Heart left ventricle (tissue), 13 donors: ENCODE results near the gene CBY1.

Experiments
- CTCF ChIP-seq, 12 donors: fragments of 200-600 bp; sonication (generic) in 4 of 12; IDR thresholded peaks; one replicate each; pipeline versions ENCODE4 v1.5.0 to v1.8.0; 2018 to 2022; ENCODE audit warnings: antibody characterized with exemption in 12 of 12, mild to moderate bottlenecking in 5 of 12
- POLR2A ChIP-seq, 2 donors: fragments of 450-650 bp; IDR thresholded peaks; one replicate each; pipeline ENCODE4 v1.6.1; 2017; ENCODE audit warnings: antibody characterized with exemption in 2 of 2, mild to moderate bottlenecking in 2 of 2, moderate library complexity in 2 of 2
- donor health status: ischemic (EF 13 %, LVEDD 7.1; RV severe dilation, severe dysfunction).
- donor health status: DM: no; HTN: yes; CAD: no.
- donor health status: DM: no; HTN: no; CAD: no.
- donor health status: ischemic (EF 25% LVEDD 6.9; RV normal size, moderate dysfunction).
- donor health status: ischemic (EF 25% LVEDD 5.7; RV mildly dilated, moderate dysfunction).
- donor health status: ischemic (EF 35%, LVEDD 5.7; RV mildly dilated, moderate dysfunction).
- donor health status: nonischemic (EF 11% LVEDD 7.7; RV severe dilation, severe dysfunction).
- donor health status: DM: yes; HTN: yes; CAD: no.
- donor health status: PGD.
- donor health status: ischemic (EF 29% LVEDD 5.4; RV normal size, mild dysfunction).
- donor health status: nonischemic (EF 23%, LVEDD 6.1; RV moderate dilation, normal function).

DNA sequence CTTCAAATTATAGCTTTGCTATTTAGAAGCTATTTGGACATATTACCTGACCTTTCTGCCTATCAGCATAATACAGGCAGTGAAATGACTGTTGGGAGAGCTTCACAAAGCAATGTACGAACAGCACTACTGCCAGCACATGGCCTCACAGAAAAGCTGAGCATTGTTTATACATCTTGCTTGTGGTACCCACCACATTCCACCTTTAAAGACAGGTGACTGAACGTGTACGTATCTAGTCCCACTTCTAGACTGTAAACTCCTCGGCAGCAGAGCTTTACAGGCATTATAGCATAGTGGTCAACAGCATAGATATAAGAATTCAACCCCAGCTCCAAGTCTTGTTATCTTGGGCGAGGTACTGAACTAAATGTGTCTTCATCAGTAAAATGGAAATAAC lies 42.7 kb downstream of the CBY1 start:
- no peak for TF ChIP-seq CTCF (IDR thresholded peaks at IDR 0.05)
- TF ChIP-seq POLR2A (IDR thresholded peaks at IDR 0.05): no peak
